Activated naive CD4-positive, alpha-beta T cell treated with anti-CD3 and anti-CD28 coated beads, Interleukin-2, amount 50 U/mL, for 24 hours (primary cell): ENCODE results near the gene CDH2.
A peak's percentile ranks its signal among the peaks of the same experiment; 100 is the strongest.

Experiments
- H3K27ac Mint-ChIP-seq: one replicate; pipeline ENCODE4 v1.8.0; 2021; ENCODE audit warnings: mild to moderate bottlenecking, mixed read lengths
- H3K27me3 Mint-ChIP-seq: one replicate; pipeline ENCODE4 v1.8.0; 2021; ENCODE audit warnings: mixed read lengths
- H3K36me3 Mint-ChIP-seq: one replicate; pipeline ENCODE4 v1.8.0; 2021; ENCODE audit warnings: mixed read lengths
- H3K4me1 Mint-ChIP-seq: one replicate; pipeline ENCODE4 v1.8.0; 2021; ENCODE audit warnings: mixed read lengths
- H3K4me3 Mint-ChIP-seq: one replicate; pipeline ENCODE4 v1.8.0; 2021; ENCODE audit warnings: mild to moderate bottlenecking, mixed read lengths
- H3K9me3 Mint-ChIP-seq: one replicate; pipeline ENCODE4 v1.8.0; 2021; ENCODE audit warnings: mixed read lengths

The CDH2 gene

DNA sequence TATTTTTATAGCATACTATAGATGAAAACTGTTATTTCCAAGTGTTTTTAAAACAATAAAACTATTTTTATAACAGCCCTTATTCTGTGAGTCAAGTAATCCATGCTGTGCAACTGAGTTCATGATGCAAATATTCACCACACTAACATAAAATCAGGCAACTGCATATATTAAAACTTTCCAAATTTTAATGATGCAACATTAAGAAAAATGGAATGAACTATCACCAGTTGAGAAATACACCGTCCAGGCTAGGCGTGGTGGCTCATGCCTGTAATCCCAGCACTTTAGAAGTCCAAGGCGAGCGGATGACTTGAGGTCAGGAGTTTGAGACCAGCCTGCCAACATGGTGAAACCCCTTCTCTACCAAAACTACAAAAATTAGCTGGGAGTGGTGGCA, 114.5 kb downstream of the CDH2 start:
- peaks cover 17% of the 10 kb centered on the region for H3K9me3 Mint-ChIP-seq
- no peaks in the 10 kb centered on the region for H3K36me3 Mint-ChIP-seq
- H3K4me1 Mint-ChIP-seq, result no peaks in the 10 kb centered on the region
- no peaks in the 10 kb centered on the region for H3K27me3 Mint-ChIP-seq
- H3K27ac Mint-ChIP-seq, result no peak overlapping the region
- H3K4me3 Mint-ChIP-seq, result no peak overlapping the region

DNA sequence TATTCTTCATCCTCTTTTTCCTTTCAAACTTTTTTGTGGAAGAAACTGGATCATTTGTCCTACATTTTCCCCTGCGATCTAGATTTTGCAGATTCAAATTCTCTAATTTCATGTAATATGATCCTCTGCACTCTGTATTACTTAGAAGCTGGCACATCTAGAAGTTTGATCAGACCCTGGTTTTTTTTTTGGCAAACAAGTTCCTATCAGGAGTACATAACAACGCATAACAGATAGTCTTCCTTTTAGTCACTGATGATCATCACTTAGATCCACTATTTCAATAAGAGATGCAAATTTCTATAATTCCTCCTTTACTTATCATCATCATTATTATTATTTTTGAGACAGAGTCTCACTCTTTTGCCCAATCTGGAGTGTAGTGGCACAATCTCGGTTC, 117.1 kb downstream of the CDH2 start:
- Mint-ChIP-seq H3K4me1 (no peaks in the 10 kb centered on the region), H3K27ac (no peak overlapping the region), H3K9me3 (peaks cover 11% of the 10 kb centered on the region), H3K4me3 (no peak overlapping the region), H3K36me3 (no peaks in the 10 kb centered on the region), H3K27me3 (no peaks in the 10 kb centered on the region)

DNA sequence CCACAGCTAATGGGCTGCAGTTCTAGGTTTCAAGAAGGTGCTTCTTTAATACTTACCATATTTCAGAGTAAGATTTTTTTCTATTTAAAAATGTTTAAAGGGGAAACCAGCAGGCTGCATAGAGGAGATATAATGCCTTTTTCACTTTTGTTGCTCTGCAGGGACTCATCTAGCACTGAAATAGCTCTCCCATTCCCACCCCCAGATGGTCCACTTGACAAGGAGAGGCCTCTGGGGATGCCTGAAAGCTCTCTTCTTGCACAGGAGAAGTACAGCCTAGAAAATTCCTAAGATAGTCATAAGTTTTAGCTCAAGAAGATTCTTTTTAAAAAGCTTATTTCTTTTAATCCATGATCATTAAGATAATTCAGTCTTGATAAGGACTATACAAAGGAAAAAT, 126.4 kb downstream of the CDH2 start:
- Mint-ChIP-seq H3K9me3 (no peaks in the 10 kb centered on the region), H3K4me1 (no peaks in the 10 kb centered on the region), H3K27ac (no peak overlapping the region), H3K36me3 (no peaks in the 10 kb centered on the region), H3K4me3 (no peak overlapping the region), H3K27me3 (no peaks in the 10 kb centered on the region)

DNA sequence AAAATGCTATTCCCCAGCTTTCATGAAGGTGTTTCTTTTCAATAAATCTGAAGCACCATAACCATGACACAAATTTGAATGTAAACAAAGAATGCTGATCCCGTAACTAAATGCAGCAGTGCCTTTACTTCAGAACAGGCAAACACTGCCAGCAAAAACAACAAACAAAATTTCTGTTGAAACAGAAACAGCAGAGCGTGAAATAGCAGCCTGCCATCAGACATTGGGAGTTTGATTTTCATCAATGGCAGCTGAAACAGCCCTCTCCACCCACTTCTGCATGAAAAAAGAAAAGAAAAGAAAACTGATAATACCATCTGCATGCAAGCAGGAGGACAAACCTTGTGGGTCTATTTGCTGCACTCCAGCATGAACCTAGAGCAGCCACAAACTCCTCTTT, 128.3 kb downstream of the CDH2 start:
- H3K36me3 Mint-ChIP-seq, result no peaks in the 10 kb centered on the region
- H3K4me1 Mint-ChIP-seq, result no peaks in the 10 kb centered on the region
- no peak overlapping the region for H3K4me3 Mint-ChIP-seq
- no peak overlapping the region for H3K27ac Mint-ChIP-seq
- no peaks in the 10 kb centered on the region for H3K9me3 Mint-ChIP-seq
- H3K27me3 Mint-ChIP-seq, result no peaks in the 10 kb centered on the region

DNA sequence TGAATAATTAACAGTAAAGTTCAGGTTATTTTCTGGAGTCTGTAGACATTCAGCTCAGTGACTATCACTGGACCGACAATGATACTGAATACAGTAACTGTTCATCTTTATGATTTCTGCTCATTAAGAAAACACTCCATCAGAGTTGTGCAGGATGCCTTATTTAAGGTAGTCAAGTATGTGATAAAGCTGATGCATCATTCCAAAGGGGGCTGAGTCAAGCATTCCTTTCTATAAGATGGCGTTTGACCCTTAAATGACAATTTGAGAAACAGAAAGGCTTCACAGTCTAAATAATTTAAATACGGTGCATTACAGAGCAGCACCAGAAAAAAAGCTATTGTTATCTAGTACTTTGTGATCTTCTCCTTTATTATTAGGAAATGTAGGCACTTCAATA, 131.1 kb downstream of the CDH2 start:
- H3K4me3 Mint-ChIP-seq, result no peak overlapping the region
- no peaks in the 10 kb centered on the region for H3K27me3 Mint-ChIP-seq
- H3K27ac Mint-ChIP-seq, result no peak overlapping the region
- H3K4me1 Mint-ChIP-seq, result no peaks in the 10 kb centered on the region
- H3K9me3 Mint-ChIP-seq, result peaks cover under 1% of the 10 kb centered on the region
- no peaks in the 10 kb centered on the region for H3K36me3 Mint-ChIP-seq

DNA sequence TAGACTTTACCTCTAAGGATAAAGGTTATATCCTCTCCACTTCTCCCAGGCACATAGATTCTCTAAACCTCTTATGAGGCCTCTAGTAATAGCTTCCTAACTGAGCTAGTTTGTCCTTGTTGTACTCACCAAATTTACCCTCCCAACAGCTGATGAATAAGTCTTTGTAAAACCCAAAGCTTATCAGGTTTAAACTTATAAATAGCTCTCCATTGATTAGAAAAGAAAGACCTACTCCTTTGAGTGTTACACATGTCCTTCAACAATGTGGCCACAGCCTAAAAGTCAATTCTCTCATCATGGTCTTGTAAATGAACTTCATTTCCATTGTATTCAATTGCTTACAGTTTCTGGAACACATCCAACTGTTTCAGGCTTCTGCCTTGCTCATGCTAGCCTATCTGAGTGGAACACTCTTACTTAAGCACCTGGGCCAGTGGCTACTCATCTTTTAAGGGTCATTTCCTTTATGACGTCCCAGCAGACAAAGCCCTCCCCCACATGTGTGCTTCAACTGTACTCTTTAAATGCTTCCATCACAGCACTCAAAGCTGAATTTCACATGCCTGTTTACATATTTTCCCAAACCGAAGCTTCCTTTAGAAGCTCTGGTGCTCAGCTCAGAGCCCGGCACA, 131.6 kb downstream of the CDH2 start:
- Mint-ChIP-seq H3K27me3 (no peaks in the 10 kb centered on the region), H3K36me3 (no peaks in the 10 kb centered on the region), H3K4me1 (no peaks in the 10 kb centered on the region), H3K4me3 (no peak overlapping the region), H3K9me3 (peaks cover 6% of the 10 kb centered on the region), H3K27ac (no peak overlapping the region)

DNA sequence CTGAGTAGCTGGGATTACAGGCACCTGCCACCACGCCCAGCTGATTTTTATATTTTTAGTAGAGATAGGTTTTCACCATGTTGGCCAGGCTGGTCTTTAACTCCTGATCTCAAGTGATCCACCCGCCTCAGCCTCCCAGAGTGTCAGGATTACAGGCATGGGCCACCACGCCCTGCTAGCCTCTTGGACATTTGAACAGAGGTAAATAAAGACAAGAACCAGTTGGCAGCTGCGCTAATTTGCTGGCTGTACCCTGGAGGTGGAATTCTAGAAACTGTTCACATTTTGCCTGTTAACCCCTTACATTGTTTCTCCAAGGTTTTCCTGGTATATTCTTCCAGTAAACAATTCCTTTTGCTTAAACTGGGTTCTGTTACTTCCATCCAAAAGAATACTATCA, 132.9 kb downstream of the CDH2 start:
- Mint-ChIP-seq H3K9me3 (peaks cover 6% of the 10 kb centered on the region), H3K27me3 (no peaks in the 10 kb centered on the region), H3K36me3 (no peaks in the 10 kb centered on the region), H3K27ac (no peak overlapping the region), H3K4me1 (no peaks in the 10 kb centered on the region), H3K4me3 (no peak overlapping the region)

DNA sequence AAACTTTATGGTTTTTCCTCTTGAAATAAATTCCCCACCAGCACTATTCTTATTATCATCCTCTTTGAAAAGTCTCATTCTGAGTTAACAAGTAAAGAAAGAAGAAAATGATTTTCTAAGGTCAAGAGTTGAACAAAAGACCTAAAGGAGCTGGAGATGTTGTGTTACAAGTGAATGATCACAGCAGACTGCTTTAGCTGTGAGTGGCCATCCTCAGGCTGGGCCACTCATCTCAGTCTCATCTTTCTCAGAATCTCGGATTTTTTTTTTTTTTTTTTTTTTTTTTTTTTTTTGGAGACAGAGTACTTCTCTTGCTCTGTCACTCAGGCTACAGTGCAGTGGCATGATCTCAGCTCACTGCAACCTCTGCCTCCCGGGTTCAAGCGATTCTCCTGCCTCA, 133.3 kb downstream of the CDH2 start:
- Mint-ChIP-seq H3K9me3 (peaks cover 6% of the 10 kb centered on the region), H3K27ac (no peak overlapping the region), H3K36me3 (no peaks in the 10 kb centered on the region), H3K27me3 (no peaks in the 10 kb centered on the region), H3K4me1 (no peaks in the 10 kb centered on the region), H3K4me3 (no peak overlapping the region)

DNA sequence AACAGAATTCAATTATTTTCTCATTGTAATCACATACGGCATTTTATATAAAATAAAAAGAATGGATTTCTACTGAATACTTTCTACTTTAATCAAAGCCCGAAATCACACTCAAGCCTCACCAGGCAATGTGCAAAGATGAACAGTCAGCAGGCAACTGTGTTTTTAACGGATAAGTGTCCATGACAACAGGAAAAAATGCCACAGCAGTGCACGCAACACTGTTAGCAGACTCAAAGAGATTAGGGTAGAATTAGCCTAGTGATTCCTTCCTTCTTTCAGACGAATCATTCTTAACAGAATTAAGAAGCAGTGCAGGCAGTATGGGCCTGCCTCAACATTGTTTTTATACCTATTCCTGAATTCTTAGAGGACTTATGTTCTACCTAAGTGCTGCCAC, 135.6 kb downstream of the CDH2 start:
- H3K4me1 Mint-ChIP-seq, result no peaks in the 10 kb centered on the region
- no peaks in the 10 kb centered on the region for H3K36me3 Mint-ChIP-seq
- H3K4me3 Mint-ChIP-seq, result no peak overlapping the region
- no peaks in the 10 kb centered on the region for H3K27me3 Mint-ChIP-seq
- H3K27ac Mint-ChIP-seq, result no peak overlapping the region
- peaks cover 6% of the 10 kb centered on the region for H3K9me3 Mint-ChIP-seq

DNA sequence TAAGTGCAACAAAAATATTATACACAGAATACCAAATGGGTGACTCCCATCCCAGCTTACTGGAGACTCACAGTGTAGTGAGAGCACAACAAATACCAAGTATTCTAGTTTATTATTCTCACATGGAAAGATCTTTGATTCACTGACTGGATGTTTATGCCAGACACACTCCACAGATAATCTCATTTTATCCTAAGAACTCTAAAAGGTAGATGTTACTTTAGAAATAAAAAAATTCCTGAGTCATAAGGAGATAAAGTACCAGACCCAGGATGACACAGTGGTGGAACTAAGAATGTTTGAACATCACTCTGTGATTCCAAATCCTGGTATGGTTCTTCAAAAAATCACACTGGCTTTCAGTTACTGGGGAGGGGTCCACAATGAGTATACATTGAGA, 136.2 kb downstream of the CDH2 start:
- Mint-ChIP-seq H3K4me1 (no peaks in the 10 kb centered on the region), H3K27me3 (no peaks in the 10 kb centered on the region), H3K27ac (no peak overlapping the region), H3K4me3 (no peak overlapping the region), H3K36me3 (no peaks in the 10 kb centered on the region), H3K9me3 (peaks cover 6% of the 10 kb centered on the region)

DNA sequence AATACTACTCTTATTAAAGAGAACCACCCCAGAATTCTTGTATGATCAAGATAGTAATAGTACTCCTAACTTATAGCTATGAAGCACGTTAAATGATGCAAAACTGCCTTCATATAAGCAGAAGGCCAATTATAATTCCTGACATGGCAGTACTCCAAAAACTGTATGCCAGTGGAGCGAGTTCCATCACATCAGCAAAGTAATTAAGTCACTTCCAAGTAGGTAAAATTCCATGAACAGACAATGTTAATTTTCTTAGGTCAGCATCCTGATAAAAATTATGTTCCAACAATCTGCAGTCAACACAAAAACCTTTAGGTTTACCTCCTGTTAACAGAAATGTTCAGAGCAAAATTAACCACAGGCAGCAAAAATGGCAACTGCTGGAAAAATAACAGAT, 136.7 kb downstream of the CDH2 start:
- Mint-ChIP-seq H3K36me3 (no peaks in the 10 kb centered on the region), H3K4me1 (no peaks in the 10 kb centered on the region), H3K27me3 (no peaks in the 10 kb centered on the region), H3K27ac (no peak overlapping the region), H3K9me3 (peaks cover 6% of the 10 kb centered on the region), H3K4me3 (no peak overlapping the region)

DNA sequence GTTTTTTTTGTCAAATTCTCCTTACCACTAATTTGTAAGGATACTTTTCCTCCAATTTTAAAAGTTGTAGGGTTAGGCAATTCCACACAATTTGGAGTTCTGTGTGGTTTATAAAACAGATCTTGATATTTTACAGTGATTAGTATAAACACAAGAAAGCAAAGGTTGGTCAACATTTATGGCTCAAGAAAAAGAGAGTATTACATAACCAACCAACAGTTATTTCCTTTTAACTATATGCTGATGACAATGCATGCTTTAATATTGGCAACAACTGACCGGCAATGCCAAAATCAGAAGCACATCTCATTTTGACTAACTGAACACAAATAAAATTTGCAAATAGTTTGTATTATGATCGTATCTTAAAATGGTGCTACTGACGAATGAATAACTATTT, 137.2 kb downstream of the CDH2 start:
- no peak overlapping the region for H3K27ac Mint-ChIP-seq
- no peaks in the 10 kb centered on the region for H3K27me3 Mint-ChIP-seq
- H3K4me1 Mint-ChIP-seq, result no peaks in the 10 kb centered on the region
- H3K4me3 Mint-ChIP-seq, result no peak overlapping the region
- H3K36me3 Mint-ChIP-seq, result no peaks in the 10 kb centered on the region
- H3K9me3 Mint-ChIP-seq, result peaks cover 6% of the 10 kb centered on the region

DNA sequence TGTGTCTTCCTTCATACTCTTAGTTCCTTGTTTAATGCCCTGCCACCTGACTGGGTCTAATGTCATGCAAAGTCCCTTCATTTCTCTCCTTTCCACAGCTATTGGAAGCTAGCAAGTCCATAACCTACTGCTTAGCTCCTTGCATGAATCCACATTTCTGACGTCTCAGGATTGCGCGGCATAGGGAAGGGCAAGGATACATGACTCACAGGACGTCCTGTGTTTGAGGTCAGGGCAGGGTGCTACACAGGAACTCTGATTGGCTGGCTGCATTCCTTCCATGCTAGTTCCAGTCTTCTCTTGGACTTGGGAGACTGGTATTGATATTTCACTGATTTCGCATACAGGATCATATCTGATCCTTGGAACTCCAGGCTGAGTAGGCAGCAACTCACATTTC, 137.9 kb downstream of the CDH2 start:
- Mint-ChIP-seq H3K36me3 (no peaks in the 10 kb centered on the region), H3K9me3 (peaks cover 6% of the 10 kb centered on the region), H3K27ac (no peak overlapping the region), H3K27me3 (no peaks in the 10 kb centered on the region), H3K4me1 (no peaks in the 10 kb centered on the region), H3K4me3 (no peak overlapping the region)

DNA sequence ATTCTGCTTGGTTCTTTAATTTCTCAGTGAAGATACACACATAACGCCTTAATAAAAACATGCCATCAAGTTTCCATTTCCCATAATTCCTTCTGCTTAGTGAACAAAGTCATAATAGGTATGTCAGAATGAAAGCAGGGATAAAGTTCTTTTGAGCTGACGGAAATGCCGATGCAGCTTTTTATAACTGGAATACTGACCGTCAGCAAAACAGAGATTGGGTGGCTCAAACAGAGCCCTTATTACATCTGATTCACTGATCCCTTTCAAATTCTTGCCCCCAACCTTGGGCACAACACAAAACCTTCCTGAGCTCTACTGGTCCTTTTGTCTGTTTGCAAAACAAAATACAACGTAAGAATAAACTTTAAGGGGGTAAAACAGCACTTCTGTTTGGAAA, 140.4 kb downstream of the CDH2 start:
- Mint-ChIP-seq H3K4me3 (no peak overlapping the region), H3K9me3 (peaks cover 6% of the 10 kb centered on the region), H3K27ac (no peak overlapping the region), H3K4me1 (no peaks in the 10 kb centered on the region), H3K27me3 (no peaks in the 10 kb centered on the region), H3K36me3 (no peaks in the 10 kb centered on the region)

DNA sequence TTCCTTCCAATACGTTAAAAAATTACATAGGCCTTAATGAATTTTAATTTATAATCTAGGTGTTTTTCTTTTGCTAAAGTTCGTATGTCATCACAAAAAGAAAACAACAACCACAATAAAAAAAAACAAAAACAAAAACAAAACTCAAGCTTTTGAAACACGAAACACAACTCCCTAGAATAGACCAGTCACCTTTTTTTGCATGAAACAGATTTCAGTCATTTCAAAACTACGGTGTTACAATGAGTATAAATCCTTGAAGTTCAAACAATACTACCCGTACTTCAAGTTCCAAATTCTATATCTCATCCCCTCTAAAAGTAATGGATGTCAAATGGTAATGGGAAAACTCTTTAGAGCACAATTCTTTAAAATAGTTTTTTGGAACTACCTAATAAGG, 142.4 kb downstream of the CDH2 start:
- no peak overlapping the region for H3K4me3 Mint-ChIP-seq

DNA sequence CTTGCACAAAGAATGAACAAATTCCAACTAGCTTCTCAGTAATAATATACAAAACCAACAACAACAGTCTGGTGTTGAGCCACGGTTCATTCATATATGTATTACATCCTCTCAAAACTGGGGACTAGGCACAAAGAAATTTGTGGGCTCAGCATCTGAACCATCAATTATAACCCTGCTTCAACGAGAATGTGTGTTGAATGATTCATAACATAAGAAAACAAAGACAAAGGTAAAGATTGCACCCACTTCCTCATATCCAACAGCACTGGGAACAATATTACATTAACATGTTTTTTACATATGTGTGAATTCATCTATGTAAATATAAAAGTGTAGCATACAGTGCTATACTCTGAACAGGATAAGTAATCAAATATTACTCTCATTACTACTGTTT, 144.8 kb downstream of the CDH2 start:
- Mint-ChIP-seq H3K4me1 (no peaks in the 10 kb centered on the region), H3K4me3 (no peak overlapping the region), H3K27ac (no peak overlapping the region), H3K27me3 (no peaks in the 10 kb centered on the region), H3K9me3 (peaks cover 6% of the 10 kb centered on the region), H3K36me3 (no peaks in the 10 kb centered on the region)

More for the DNA sequence above, 142.4 kb downstream of the CDH2 start:
- Mint-ChIP-seq H3K9me3 (peaks cover 6% of the 10 kb centered on the region), H3K27ac (no peak overlapping the region), H3K4me1 (no peaks in the 10 kb centered on the region), H3K27me3 (no peaks in the 10 kb centered on the region), H3K36me3 (no peaks in the 10 kb centered on the region)

DNA sequence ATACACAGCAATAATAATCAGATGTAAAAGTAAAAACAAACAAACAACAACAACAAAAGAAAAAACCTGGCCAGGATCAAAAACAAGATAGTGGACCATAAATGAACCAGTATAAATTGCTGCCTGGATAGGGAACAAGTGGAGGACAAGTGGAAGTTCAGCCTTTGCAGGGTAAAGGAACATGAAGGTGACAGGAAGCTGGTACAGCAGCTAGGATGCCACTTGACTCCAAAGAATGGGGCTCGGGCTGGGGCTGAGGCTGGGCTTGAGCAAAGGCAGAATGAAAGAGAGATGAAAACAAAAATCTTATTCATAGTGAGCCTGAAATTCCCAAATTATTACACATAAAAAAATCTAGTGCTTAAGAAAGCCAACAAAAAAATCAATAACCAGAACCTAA, 146.5 kb downstream of the CDH2 start:
- H3K4me1 Mint-ChIP-seq, result no peaks in the 10 kb centered on the region
- H3K27ac Mint-ChIP-seq, result peak overlapping the region; percentile 48
- no peaks in the 10 kb centered on the region for H3K36me3 Mint-ChIP-seq
- no peak overlapping the region for H3K4me3 Mint-ChIP-seq
- H3K27me3 Mint-ChIP-seq, result no peaks in the 10 kb centered on the region
- H3K9me3 Mint-ChIP-seq, result peaks cover 6% of the 10 kb centered on the region
